Activated T-cell treated with anti-CD3 and anti-CD28 coated beads, Interleukin-2, amount 50 U/mL, for 48 hours (primary cell): ENCODE data around the gene SMPD4.
"Not testable (repeated sequence)": the region's sequence is repeated elsewhere in the genome, so short reads cannot be mapped to it uniquely, and the experiment has no call there.

Experiments
- DNase-seq, 2 experiments: peaks; one replicate each; pipeline ENCODE4 v3.0.0-alpha.2; 2020

The SMPD4 gene

GRCh38 chr2:130155956-130156623, 25.3 kb downstream of the SMPD4 start:
- not testable (repeated sequence) for DNase-seq

- DNase-seq, result no peak
Measured at GRCh38 chr2:130154773-130155765, 26.3 kb downstream of the SMPD4 start.

- DNase-seq, result not testable (repeated sequence)
Measured at GRCh38 chr2:130154423-130154770, 27.0 kb downstream of the SMPD4 start.

- not testable (repeated sequence) for DNase-seq
Measured at GRCh38 chr2:130153721-130154422, 27.5 kb downstream of the SMPD4 start.

GRCh38 chr2:130152816-130153595, 28.4 kb downstream of the SMPD4 start:
- no peak for DNase-seq

- DNase-seq, result not testable (repeated sequence)
Measured at GRCh38 chr2:130152136-130152815, 29.1 kb downstream of the SMPD4 start.

GRCh38 chr2:130151145-130151512, 30.3 kb downstream of the SMPD4 start:
- DNase-seq, result peak in 1 of 2 experiments; percentile 13

- DNase-seq, result no peak
Measured at GRCh38 chr2:130150181-130151144, 30.9 kb downstream of the SMPD4 start.

- not testable (repeated sequence) for DNase-seq
Measured at GRCh38 chr2:130148515-130148914, 32.9 kb downstream of the SMPD4 start.

GRCh38 chr2:130145006-130145414, 36.4 kb downstream of the SMPD4 start, which contains the start of gene CCDC74B:
TSS of gene CCDC74B (minus strand) at chr2:130145112. CDS start at chr2:130144996, 116 bp downstream.
- peak; percentile 63 to 73 for DNase-seq

- not testable (repeated sequence) for DNase-seq
Measured at GRCh38 chr2:130143266-130144039, 37.9 kb downstream of the SMPD4 start.

GRCh38 chr2:130142396-130143265, 38.8 kb downstream of the SMPD4 start:
- not testable (repeated sequence) for DNase-seq

GRCh38 chr2:130141645-130142370, 39.6 kb downstream of the SMPD4 start:
- not testable (repeated sequence) for DNase-seq

- DNase-seq, result not testable (repeated sequence)
Measured at GRCh38 chr2:130141002-130141401, 40.4 kb downstream of the SMPD4 start.

- DNase-seq, result not testable (repeated sequence)
Measured at GRCh38 chr2:130140516-130140915, 40.9 kb downstream of the SMPD4 start.

- DNase-seq, result not testable (repeated sequence)
Measured at GRCh38 chr2:130139331-130140280, 41.8 kb downstream of the SMPD4 start.

- not testable (repeated sequence) for DNase-seq
Measured at GRCh38 chr2:130138841-130139251, 42.6 kb downstream of the SMPD4 start.
